Activated CD4-positive, alpha-beta T cell treated with anti-CD3 and anti-CD28 coated beads, Interleukin-2, amount 50 U/mL, for 16 hours (primary cell): ENCODE results near the gene HLA-DMB.

Experiments used
- DNase-seq: peaks from one replicate; pipeline ENCODE4 v3.0.0-alpha.2; 2020

Gene HLA-DMB

DNA sequence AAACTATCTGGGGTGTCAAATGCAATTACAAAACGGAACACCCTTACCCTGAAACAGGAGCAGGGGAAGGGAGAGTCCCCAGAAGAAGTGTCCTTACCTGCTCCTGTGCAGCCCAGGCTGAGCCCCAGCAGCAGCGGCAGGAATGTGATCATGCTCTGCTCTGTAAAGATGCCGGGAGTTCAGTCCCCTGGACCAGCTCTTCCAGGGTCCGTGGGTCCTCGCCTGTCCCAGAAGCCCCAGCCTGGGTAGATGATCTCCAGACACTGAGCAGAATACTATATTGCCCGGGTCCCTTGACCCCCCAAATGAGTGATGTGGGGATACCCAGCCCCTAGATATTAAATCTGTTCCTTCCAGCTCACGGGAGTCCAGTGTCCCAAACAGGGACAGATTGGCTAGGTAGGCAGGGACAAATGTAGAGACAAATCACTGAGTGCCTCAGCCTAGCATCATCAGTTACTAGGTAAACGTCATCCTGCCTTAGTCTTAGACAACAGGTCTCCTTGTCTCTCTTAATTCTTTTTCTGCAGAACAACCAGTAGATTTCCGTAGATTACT is at the start of gene HLA-DMB:
TSS of gene HLA-DMB (minus strand) at position 373 of the 558 bp plus-strand sequence. CDS start at position 152, 221 bp downstream.
- DNase-seq = peak; percentile 85

DNA sequence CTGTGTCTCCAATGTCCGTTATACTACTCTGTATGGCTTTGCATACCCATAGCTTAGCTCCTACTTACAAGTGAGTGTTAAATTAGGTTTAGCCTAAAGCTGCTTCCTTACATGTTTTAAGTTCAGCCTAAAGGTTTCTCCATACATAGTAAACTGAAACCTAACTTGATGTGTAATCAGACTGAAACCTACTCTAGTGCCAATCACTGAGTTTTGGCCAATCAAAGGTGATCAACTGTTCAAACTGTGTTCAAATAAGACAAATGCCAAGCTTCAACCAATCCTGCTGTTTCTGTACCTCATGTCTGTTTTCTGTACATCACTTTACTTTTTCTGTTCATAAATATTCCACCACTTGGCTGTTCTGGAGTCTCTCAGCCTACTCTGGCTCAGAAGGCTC is 48.5 kb upstream of the HLA-DMB start:
- DNase-seq = no peak

DNA sequence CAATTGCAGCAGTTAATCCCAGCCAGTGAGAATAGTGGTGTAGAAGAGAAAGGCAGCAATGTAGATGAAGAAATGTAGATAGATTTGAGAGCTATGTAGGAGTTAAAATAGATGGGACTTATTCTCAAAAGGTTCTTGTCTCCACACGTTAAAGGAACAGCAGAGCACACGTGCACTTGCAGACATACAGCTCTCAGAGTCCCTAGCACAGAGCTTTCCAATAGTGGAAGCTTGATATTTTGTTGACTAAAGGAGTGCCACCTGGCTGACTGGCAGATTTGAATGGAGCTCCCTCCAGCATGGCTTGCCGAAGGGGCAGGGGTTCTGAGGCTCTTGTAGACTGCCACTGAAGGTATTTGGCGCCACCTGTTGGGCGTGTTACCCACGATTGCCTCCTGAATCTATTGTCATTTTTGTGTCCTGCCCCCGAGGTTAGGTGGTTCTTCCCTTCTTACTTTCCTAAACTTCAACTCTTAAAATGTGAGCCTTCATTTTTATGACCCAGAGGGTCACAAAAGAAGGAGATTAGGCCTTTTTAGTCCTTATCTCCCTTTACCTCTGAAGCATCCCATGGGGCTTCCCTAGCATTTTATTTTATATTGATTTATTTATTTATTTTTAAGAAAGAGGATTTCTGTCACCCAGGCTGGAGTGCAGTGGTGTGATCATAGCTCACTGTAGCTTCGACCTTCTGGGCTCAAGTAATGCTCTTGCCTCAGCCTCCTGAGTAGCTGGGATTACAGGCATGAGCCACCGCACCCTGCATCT is 44.0 kb upstream of the HLA-DMB start:
- peak; percentile 89 for DNase-seq

DNA sequence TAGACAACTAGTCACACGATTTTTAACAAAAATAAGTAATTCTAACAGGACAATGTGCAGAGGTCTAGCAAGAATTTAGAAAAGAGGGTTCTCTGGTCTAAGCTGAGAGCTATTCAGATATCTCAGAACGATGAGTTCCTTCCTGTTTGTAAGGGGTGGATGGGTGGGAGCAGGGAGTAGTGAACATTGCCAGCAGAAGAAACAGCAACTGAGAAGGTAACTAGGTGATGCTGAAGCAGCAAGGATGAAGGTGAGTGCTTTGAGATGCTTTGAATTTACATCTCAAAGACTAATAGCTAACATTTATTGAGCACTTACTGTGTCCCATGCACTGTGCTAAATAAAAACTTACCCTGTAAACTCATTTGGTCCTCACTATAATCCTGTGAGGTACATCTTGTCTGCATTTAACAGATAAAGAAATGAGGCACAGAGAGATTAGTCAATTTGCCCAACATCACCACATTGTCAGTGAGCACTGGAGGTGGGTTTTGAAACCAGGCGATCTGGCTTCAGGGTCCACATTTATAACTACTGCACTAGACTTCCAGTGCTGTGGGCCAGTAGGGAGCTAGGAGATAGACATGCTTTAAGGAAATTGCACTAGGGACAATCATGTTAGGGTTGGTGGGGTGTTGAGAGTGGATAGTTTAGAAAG is 43.3 kb upstream of the HLA-DMB start:
- DNase-seq = no peak

DNA sequence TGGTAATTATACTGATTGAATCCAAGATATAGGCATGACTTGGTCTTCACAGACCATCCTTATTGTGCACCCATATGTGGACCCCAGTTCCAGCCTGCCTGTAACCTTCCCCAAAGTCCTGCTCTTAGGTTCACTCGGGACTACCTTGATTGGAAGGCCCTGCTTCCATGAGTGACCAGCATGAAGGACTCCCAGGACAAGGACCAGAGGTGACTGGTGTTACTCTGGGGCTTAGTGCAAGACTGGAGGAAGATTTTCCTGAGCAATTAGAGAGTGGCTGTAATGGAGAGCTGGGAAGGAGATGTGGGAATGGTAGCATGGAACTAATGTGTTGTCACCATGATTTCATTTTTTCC is 42.6 kb upstream of the HLA-DMB start:
- DNase-seq = no peak

DNA sequence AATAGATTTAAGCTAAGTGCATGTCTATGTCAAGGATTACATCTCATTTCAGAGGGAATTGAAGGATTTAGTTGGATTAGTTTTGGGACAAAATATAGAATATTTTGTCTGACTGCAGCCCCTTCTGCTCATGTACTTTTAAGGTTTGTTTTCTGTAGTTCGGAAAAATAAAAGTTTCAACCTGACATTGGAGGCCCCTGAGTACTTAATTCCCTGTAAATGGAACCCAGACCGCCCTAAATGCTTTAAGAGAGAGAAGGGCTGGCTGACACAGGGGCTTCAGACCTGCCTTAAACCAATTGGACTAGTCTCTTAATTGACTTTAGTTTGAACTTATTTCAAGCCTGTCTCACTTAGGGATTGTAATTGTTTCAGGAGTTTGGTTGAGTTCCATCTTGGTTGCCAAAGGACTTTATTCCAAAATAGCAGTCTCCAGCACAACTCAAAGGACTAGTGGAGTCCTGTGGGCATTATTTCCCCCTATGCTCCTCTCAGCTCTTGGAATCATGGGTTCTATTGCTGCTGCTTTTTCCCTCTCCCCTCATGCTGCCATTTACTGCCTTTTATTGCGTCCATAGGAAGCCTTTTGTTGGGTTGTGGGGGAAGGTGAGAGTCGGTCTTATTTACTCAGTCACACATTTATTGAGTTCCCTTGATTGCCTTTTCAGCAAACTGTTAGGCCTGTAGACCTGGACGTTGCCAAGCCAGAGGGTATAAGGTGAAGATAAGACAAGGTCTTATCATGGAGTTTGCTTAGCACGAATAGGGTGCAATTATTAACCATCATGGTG is 42.1 kb upstream of the HLA-DMB start:
- no peak for DNase-seq

DNA sequence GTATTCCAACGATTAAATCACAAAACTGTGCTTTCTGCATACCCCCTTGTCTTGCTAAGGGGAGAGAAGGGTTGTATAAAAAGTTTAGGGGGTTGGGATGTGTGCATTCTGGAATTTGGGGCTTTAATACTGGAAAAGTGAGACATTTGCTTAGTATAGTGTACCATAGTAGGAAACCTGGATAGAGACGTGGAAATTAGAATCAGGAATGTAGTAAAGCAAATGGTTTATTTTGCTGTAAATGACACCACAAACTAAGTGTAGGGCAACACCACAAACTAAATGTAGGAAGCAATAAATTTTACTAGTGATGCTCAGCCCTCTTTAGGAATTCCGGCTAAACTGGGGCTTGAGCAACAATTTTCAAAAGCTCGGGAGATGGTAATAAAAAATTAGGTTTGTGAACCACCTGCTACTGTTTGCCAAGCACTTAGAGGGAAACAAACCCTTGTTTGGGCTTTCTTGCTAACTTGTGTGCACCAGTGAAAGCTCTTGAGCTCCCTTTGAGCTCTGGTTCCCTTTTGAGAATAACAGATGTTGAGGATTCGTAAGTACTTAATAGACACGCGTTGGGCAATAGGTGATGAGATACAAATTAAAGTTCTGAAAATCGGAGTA is 41.4 kb upstream of the HLA-DMB start:
- DNase-seq = no peak

DNA sequence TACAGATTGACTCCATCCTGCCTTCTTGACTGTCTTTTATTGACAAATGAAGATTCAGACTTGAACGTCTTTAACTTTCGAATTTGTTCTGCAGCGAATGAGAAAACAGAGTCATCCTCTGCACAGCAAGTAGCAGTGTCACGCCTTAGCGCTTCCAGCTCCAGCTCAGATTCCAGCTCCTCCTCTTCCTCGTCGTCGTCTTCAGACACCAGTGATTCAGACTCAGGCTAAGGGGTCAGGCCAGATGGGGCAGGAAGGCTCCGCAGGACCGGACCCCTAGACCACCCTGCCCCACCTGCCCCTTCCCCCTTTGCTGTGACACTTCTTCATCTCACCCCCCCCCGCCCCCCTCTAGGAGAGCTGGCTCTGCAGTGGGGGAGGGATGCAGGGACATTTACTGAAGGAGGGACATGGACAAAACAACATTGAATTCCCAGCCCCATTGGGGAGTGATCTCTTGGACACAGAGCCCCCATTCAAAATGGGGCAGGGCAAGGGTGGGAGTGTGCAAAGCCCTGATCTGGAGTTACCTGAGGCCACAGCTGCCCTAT is 39.7 kb upstream of the HLA-DMB start:
- no peak for DNase-seq

DNA sequence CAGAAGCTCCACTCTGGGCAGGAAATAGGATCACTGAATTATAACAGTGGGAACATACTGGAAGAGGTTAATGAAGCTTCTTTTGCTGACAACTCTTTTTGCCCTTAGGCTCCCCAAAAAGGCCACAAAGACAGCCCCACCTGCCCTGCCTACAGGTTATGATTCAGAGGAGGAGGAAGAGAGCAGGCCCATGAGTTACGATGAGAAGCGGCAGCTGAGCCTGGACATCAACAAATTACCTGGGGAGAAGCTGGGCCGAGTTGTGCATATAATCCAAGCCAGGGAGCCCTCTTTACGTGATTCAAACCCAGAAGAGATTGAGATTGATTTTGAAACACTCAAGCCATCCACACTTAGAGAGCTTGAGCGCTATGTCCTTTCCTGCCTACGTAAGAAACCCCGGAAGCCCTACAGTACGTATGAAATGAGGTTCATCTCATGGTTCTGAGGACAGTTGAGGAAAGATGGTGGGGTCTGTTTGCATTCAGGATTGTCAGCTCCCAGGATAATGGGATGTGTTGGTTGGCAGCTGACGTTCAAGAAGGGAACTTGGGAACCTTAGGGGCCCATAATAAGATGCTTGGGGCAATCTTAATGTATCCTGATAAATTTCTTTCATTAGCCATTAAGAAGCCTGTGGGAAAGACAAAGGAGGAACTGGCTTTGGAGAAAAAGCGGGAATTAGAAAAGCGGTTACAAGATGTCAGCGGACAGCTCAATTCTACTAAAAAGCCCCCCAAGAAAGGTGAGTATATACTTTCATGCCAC is 39.1 kb upstream of the HLA-DMB start:
- no peak for DNase-seq

DNA sequence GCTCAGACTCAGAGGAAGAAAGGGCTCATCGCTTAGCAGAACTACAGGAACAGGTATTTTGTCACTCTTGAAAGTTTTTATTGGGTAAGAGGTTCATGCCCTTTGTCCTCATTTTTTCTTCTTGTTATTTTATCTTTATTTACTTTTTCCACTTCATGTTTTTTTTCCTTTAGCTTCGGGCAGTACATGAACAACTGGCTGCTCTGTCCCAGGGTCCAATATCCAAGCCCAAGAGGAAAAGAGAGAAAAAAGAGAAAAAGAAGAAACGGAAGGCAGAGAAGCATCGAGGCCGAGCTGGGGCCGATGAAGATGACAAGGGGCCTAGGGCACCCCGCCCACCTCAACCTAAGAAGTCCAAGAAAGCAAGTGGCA is 37.1 kb upstream of the HLA-DMB start:
- no peak for DNase-seq

DNA sequence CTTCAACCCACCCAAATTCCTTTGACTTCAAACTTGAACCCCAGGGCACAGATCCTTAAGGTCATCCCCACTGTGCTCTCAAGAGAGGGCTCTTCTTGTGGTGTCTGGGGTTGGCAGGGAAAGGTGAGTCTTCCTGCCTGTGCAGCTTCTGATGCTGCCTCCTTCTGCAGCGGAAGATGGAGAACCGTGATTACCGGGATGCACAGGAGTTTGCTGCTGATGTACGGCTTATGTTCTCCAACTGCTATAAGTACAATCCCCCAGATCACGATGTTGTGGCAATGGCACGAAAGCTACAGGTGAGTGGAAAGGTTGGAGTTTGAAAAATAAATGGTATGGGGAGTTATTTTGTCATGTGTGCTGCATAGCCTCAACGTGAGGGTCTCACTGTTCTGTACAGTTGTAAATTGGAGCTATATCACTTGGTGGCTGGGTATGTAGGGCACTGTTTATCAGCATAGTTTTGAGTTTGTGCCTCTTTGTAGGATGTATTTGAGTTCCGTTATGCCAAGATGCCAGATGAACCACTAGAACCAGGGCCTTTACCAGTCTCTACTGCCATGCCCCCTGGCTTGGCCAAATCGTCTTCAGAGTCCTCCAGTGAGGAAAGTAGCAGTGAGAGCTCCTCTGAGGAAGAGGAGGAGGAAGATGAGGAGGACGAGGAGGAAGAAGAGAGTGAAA is 36.6 kb upstream of the HLA-DMB start:
- no peak for DNase-seq

DNA sequence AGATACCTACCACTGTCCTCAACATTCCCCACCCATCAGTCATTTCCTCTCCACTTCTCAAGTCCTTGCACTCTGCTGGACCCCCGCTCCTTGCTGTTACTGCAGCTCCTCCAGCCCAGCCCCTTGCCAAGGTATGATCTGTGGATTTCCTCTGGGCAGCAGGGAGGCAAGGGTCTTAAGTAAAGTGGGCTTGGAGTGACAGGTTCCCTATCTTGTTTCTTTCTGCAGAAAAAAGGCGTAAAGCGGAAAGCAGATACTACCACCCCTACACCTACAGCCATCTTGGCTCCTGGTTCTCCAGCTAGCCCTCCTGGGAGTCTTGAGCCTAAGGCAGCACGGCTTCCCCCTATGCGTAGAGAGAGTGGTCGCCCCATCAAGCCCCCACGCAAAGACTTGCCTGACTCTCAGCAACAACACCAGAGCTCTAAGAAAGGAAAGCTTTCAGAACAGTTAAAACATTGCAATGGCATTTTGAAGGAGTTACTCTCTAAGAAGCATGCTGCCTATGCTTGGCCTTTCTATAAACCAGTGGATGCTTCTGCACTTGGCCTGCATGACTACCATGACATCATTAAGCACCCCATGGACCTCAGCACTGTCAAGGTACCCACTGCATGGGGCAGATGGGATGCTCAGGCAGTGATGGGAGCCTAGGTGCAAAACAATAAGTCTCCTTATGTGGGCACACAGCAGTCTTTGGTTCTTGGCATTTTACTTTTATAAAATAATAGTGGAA is 35.7 kb upstream of the HLA-DMB start:
- no peak for DNase-seq

DNA sequence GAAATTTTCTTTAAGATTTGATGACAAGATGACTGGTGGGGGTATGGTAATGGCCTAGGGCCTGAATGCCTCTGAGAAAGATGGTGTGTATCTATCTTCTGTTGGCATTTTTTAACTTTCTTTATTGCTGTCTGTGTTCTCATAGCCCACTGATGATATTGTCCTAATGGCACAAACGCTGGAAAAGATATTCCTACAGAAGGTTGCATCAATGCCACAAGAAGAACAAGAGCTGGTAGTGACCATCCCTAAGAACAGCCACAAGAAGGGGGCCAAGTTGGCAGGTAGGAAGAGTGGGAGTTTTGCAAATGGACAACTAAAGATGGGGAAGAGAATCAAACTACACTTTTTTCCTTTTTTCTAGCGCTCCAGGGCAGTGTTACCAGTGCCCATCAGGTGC is 35.1 kb upstream of the HLA-DMB start:
- no peak for DNase-seq

DNA sequence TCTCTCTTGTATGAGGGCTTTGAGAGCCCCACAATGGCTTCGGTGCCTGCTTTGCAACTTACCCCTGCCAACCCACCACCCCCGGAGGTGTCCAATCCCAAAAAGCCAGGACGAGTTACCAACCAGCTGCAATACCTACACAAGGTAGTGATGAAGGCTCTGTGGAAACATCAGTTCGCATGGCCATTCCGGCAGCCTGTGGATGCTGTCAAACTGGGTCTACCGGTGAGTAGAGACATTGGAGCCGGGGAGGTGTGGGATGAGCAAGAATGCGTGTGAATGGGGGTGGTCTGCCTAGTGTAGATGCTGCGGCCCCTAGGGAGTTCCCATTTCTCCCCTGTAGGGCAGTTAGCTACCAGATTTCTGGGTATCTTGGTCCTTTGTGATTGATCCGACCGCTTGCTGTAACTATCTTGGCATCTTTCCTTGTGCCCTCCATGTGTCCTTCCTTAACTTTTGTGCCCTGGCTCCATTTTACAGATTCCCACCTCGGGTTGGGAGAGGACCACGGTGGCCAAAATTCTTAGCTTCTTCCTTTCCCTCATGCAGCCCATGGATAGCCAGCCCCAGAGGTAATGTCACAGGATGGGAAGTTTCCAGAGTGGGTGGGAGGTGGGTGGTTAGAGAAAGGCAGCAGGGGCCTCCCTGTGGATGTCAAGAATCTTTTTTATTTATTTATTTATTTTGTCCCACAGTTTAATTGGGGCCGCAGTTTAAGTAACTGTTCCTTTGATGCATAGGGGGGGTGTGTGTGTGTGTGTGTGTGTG is 33.9 kb upstream of the HLA-DMB start:
- no peak for DNase-seq

DNA sequence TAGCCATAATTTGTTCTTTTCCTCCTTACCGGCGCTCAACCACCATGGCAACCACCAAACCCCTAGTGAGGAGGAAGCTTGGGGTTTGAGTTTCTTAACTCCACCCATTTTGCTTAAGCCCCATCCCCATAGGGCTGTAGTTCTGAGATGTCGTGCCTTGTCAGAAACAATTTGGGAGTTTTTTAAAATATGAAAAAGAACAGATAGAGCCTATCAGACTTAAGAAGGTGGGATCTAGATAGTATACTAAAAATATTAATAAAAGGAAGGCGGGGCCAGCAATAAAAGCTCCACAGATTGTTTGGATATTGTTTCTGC is 33.1 kb upstream of the HLA-DMB start:
- DNase-seq = peak; percentile 60

DNA sequence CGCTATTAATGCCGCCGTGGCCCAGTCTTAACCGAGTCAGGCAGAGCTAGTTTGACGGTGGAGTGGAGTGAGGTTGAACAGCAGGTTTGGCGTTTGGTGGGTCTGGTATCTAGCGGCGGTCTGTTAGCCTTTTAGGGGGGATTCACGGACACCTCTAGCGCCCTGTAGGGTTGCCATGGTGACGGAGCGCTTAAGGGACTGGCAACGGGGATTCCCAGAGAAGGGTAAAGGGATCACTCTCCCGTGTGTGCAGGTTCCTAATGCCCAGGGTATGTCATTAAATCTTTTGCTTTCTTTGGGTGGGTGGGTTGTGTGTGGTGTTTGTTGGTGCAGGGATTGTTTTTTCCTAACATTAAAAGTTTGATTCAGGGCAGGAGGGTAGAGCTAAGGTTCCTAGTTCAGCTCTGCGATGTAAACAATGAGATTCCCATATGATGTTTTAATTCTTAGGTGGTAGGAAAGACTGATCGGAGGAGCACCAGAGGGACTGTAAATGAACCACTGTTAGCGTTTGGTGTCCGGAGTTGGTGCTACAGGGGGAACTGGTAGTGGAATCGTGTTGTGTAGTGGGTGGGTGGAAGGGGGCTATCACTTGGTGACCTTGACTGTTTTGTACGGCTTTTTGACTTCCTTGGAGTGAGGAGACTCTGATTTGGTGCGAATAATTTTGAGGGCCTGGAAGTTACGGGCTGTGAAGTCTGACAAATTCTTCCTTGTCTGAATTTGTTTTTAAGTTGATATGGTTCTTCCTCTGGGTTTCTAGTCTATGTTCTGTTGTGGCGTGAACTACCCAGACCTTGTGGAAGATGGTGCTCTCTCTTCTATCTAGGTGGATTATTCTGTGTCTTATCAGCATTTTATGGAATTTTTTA is 32.6 kb upstream of the HLA-DMB start:
- peak; percentile 51 for DNase-seq

DNA sequence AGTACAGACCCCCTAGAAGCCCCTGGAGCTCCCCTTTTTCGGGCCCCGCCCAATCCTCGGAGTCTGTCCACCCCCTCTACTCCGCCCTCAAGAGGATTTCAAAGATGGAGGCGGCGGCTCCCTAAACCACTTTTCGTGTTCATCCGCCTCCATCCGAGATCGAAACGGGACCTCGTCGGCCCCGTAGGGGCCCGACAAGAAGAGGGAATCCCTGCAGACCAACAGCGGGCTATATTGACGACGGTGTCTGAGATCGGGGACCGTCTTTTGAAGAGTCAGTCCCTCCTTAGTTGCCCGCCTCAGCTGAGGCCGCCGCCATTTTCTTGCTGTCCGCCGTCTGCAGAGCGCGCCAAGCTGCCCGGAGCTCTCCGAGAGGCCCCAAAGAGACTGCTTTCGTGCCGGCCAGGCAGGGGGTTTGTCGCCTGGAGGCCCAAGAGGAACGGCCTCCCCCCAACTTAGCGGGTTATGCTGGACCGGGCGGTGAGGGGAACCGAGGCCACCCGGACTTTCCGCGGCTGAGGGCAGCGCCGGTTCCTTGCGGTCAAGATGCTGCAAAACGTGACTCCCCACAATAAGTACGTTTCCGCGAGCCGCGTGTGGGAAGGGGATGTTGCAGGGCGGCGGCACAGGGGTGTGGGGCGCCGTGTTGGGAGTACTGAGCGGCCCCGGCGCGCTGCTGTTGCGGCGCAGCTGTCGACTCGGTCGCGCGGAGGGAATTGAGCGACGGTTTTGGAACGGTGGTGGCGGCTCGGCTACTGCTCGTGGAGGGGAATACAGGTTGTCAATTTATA is 31.7 kb upstream of the HLA-DMB start:
- DNase-seq = peak; percentile 60
